GM21515 (cell line): ENCODE results near the gene GABRB3.

ENCODE experiments used
- ATAC-seq: cut with Tn5 transposase; IDR thresholded peaks from one replicate; pipeline ENCODE4 v1.9.1; 2021; ENCODE audit not compliant: unreplicated experiment

The GABRB3 gene

GRCh38 chr15:26772154-26773066, at the start of gene GABRB3:
Gene GABRB3 (minus strand): TSS chr15:26773066.
- no peak for ATAC-seq

GRCh38 chr15:26807517-26808427, 34.9 kb upstream of the GABRB3 start:
- no peak for ATAC-seq

GRCh38 chr15:26806574-26806973, 33.7 kb upstream of the GABRB3 start:
- no peak for ATAC-seq

GRCh38 chr15:26806151-26806550, 33.3 kb upstream of the GABRB3 start:
- no peak for ATAC-seq

GRCh38 chr15:26805470-26805869, 32.6 kb upstream of the GABRB3 start:
- ATAC-seq = no peak

- ATAC-seq = no peak
These were observed 31.4 kb upstream of the GABRB3 start for GRCh38 chr15:26804063-26804804.

- no peak for ATAC-seq
These were observed 17.3 kb upstream of the GABRB3 start for GRCh38 chr15:26790118-26790517.

GRCh38 chr15:26781816-26782215, 8.9 kb upstream of the GABRB3 start:
- no peak for ATAC-seq

- ATAC-seq = no peak
These were observed 1.1 kb upstream of the GABRB3 start for GRCh38 chr15:26773917-26774316.

- ATAC-seq = no peak
These were observed 406 bp upstream of the GABRB3 start for GRCh38 chr15:26773067-26773877.

GRCh38 chr15:26771578-26772153, 1.2 kb downstream of the GABRB3 start:
- ATAC-seq = no peak

- no peak for ATAC-seq
These were observed 1.7 kb downstream of the GABRB3 start for GRCh38 chr15:26771168-26771567.

GRCh38 chr15:26767169-26767670, 5.6 kb downstream of the GABRB3 start:
- no peak for ATAC-seq

- no peak for ATAC-seq
These were observed 6.6 kb downstream of the GABRB3 start for GRCh38 chr15:26766262-26766661.

- no peak for ATAC-seq
These were observed 12.9 kb downstream of the GABRB3 start for GRCh38 chr15:26759986-26760385.

- ATAC-seq = no peak
These were observed 14.8 kb downstream of the GABRB3 start for GRCh38 chr15:26758079-26758478.

- no peak for ATAC-seq
These were observed 15.7 kb downstream of the GABRB3 start for GRCh38 chr15:26757141-26757540.

- no peak for ATAC-seq
These were observed 28.0 kb downstream of the GABRB3 start for GRCh38 chr15:26744894-26745293.

GRCh38 chr15:26739791-26740190, 33.1 kb downstream of the GABRB3 start:
- ATAC-seq = no peak

- ATAC-seq = no peak
These were observed 33.9 kb downstream of the GABRB3 start for GRCh38 chr15:26738996-26739395.
